GM12872 (cell line): Measurements from ENCODE around the gene PABPN1.

Experiments
- CTCF ChIP-seq: IDR thresholded peaks from 3 replicates; pipeline ENCODE4 v1.5.1; 2011; ENCODE audit warnings: low read depth, mild to moderate bottlenecking, low read length, moderate library complexity; ENCODE audit not compliant: insufficient read depth

Gene PABPN1

DNA sequence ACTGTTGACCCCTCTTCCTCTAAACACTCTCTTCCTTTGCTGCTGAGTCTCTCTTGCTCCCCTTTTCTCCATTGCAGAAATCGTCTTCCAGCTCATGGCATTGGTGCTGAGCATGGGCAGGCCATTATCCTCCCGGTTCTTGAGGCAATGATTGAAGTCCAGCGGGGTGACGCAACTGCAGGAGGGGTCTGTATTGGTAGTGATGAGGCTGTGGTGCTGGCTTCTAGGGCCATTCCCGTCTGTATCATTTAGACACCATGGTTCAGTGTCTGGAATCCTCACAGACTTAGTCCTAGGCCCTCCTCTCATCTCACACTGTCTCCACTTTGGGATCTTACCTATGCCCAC, 32.1 kb downstream of the PABPN1 start:
- TF ChIP-seq CTCF = no peak

DNA sequence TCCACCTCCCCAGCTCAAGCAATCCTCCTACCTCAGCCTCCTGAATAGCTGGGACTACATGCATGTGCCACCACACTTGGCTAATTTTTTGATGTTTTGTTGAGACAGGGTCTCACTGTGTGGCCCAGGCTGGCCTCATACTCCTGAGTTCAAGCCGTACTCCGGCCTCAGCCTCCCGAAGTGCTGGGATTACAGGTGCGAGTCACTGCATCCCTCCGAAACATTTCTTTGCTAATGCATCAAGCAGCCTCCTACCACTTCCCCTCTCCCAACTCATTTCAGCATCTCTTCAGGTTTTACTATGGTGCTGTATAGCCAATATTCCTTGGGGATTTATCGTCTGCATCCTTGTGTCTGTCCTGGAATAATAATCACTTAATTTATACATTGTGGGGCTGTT, 33.7 kb downstream of the PABPN1 start:
- no peak for TF ChIP-seq CTCF

GRCh38 chr14:23355871-23356435, 34.7 kb downstream of the PABPN1 start:
- TF ChIP-seq CTCF = no peak

GRCh38 chr14:23356662-23357061, 35.4 kb downstream of the PABPN1 start:
- no peak for TF ChIP-seq CTCF

GRCh38 chr14:23357261-23357660, 36.0 kb downstream of the PABPN1 start:
- no peak for TF ChIP-seq CTCF

DNA sequence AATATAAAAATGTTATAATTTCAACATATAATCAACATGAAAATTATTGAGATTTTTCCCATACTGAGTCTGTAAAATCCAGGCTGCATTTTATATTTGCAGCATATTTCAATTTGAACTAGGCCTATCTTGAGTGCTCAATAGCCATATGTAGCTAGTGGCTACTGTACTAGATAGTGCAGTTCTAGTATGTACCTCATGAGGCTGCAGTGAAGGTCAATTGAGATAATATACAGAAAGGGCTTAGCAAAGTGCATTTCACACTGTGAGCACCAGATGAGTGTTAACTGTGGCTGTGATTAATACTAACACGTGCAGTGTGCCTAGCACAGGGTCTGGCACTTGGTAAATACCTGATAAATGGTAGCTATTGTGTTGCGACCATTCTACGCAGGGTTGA, 36.8 kb downstream of the PABPN1 start:
- no peak for TF ChIP-seq CTCF

DNA sequence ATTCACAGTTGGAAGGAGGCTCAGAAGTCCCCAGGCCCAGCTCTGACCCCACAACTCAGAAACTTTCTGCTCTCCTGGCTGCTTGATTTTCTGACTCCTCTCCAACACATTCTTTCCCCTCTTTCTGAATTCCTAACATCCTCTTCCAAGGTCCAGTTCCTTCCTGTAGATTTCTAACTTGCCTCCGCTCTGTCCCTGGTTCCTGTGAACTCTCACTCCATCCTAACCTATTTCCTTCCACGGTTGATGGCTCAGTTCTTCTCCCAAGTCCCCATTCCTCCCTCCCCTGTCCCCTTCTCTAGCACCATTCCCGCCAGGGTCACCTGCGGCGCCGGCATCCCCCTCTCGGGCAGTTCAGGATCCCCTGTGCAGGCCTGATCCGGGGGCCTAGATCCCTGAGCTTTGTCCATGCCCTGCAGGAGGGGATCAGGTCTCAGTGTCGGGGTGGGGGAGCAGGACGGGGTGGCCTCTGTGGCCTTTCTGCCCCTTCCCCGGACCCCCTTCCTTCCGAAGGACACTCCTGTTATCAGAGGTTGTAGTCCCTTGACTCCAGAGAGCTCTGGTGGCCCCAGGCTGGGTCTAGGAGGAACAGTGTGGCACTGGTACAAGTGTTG, 37.4 kb downstream of the PABPN1 start:
- TF ChIP-seq CTCF = no peak
